Skin epidermis (tissue), 12 donors: ENCODE measurements around the gene OR8D2.
"Not testable (repeated sequence)": the region's sequence is repeated elsewhere in the genome, so short reads cannot be mapped to it uniquely, and the experiment has no call there.

Source experiments
- H3K27ac ChIP-seq, 21 experiments: fragments of 200-600 bp; sonication (generic) in 11 of 21; one replicate each; pipeline ENCODE4 v1.5.0; 2020; ENCODE audit warnings: mild to moderate bottlenecking in 3 of 21, inconsistent platforms in 2 of 21, moderate library complexity in 2 of 21
- H3K4me3 ChIP-seq, 7 experiments: fragments of 200-600 bp; sonication (generic) in 2 of 7; one replicate each; pipeline ENCODE4 v1.5.0; 2020; ENCODE audit warnings: inconsistent platforms in 2 of 7, mild to moderate bottlenecking in 2 of 7, moderate library complexity in 1 of 7

Gene OR8D2

GRCh38 chr11:124296016-124296415 is 24.0 kb downstream of the OR8D2 start:
- H3K27ac ChIP-seq = no peak overlapping the region

GRCh38 chr11:124294687-124295086 is 25.3 kb downstream of the OR8D2 start:
- H3K4me3 ChIP-seq = no peak overlapping the region

More at GRCh38 chr11:124296016-124296415, 24.0 kb downstream of the OR8D2 start:
- H3K4me3 ChIP-seq = no peak overlapping the region

GRCh38 chr11:124285610-124286344 is 34.2 kb downstream of the OR8D2 start:
- H3K4me3 ChIP-seq = no peak overlapping the region
- peak overlapping the region in 1 of 21 experiments; percentile 11 for H3K27ac ChIP-seq

More at GRCh38 chr11:124294687-124295086, 25.3 kb downstream of the OR8D2 start:
- no peak overlapping the region for H3K27ac ChIP-seq

GRCh38 chr11:124278261-124278660 is 41.7 kb downstream of the OR8D2 start:
- H3K4me3 ChIP-seq = no peak overlapping the region

GRCh38 chr11:124277804-124278203 is 42.2 kb downstream of the OR8D2 start:
- Histone ChIP-seq H3K27ac (no peak overlapping the region), H3K4me3 (no peak overlapping the region)

More at GRCh38 chr11:124278261-124278660, 41.7 kb downstream of the OR8D2 start:
- H3K27ac ChIP-seq = no peak overlapping the region

GRCh38 chr11:124277207-124277606 is 42.8 kb downstream of the OR8D2 start:
- H3K27ac ChIP-seq = peak overlapping the region in 1 of 21 experiments; percentile 18

GRCh38 chr11:124276081-124276480 is 43.9 kb downstream of the OR8D2 start:
- no peak overlapping the region for H3K4me3 ChIP-seq
- H3K27ac ChIP-seq = no peak overlapping the region

More at GRCh38 chr11:124277207-124277606, 42.8 kb downstream of the OR8D2 start:
- no peak overlapping the region for H3K4me3 ChIP-seq

- no peak overlapping the region for H3K27ac ChIP-seq
- no peak overlapping the region for H3K4me3 ChIP-seq
Observed at GRCh38 chr11:124274000-124274399, 46.0 kb downstream of the OR8D2 start.

- not testable (repeated sequence) for H3K4me3 ChIP-seq, H3K27ac ChIP-seq
Observed at GRCh38 chr11:124270886-124271285, 49.1 kb downstream of the OR8D2 start.
